Endothelial cell of umbilical vein (primary cell): ENCODE results near the gene SLC39A5. TPM values are rescaled to one million over a fixed set of nuclear protein-coding genes. Genes with fewer than 3 reads are reported as not detected.
A peak's percentile ranks its signal among the peaks of the same experiment; 100 is the strongest.

Experiments used
- BruUV-seq: library from RNA; stranded (reverse); fragments of 400-500 nt; replicated peaks from 2 replicates; lab custom pipeline; 2021; lab: Mats Ljungman, UMichigan
- CTCF ChIA-PET: fragments of 300-600, 350-600 bp; sonication (Branson Sonifier 250); formaldehyde crosslinking; loops from one replicate; lab custom pipeline; 2021; ENCODE audit warnings: antibody characterized with exemption, inconsistent platforms; lab: Charles Lee
- POLR2A ChIA-PET: fragments of 300-600, 350-600 bp; sonication (Branson Sonifier 250); formaldehyde crosslinking; loops from one replicate; lab custom pipeline; 2021; ENCODE audit warnings: antibody characterized with exemption, inconsistent platforms; lab: Charles Lee
- DNase-seq: peaks from one replicate; pipeline ENCODE4 v3.0.0-alpha.2; 2011; ENCODE audit warnings: low read depth, low spot score
- FAIRE-seq: peaks from 2 replicates; lab custom pipeline; 2011; peaks lifted over from hg19 to GRCh38; lab: Jason Lieb, UNC
- H2AFZ ChIP-seq: 2 replicates; pipeline ENCODE4 v1.6.0; 2012; ENCODE audit warnings: low read depth, low read length, control low read depth, inconsistent platforms
- H3K27ac ChIP-seq: 2 replicates; pipeline ENCODE4 v1.5.1; 2011; ENCODE audit warnings: low read depth, mild to moderate bottlenecking, control low read depth, low read length, moderate library complexity; ENCODE audit not compliant: insufficient read depth
- H3K27me3 ChIP-seq, 2 experiments: 2 replicates each; pipeline versions ENCODE4 v1.6.0 to v1.6.1; 2011; ENCODE audit warnings: low read length in 2 of 2, mixed read lengths in 1 of 2; ENCODE audit not compliant: control insufficient read depth in 2 of 2, insufficient read depth in 2 of 2
- H3K36me3 ChIP-seq, 2 experiments: 2 replicates in 1 of 2; 3 replicates in 1 of 2; pipeline ENCODE4 v1.5.1; 2011; ENCODE audit warnings: low read length in 2 of 2, mild to moderate bottlenecking in 1 of 2, moderate library complexity in 1 of 2; ENCODE audit not compliant: control insufficient read depth in 2 of 2, insufficient read depth in 2 of 2; ENCODE audit errors: extremely low read depth in 1 of 2
- H3K4me1 ChIP-seq: 3 replicates; pipeline ENCODE4 v1.5.1; 2011; ENCODE audit warnings: mild to moderate bottlenecking, low read length; ENCODE audit not compliant: control insufficient read depth, insufficient read depth; ENCODE audit errors: extremely low read depth
- H3K4me2 ChIP-seq: 2 replicates; pipeline ENCODE4 v1.6.1; 2011; ENCODE audit warnings: low read length, control low read depth, mixed read lengths; ENCODE audit not compliant: insufficient read depth
- H3K4me3 ChIP-seq, 3 experiments: fragments of 200-600 bp in 1 of 3; sonication (generic), shearing (Covaris generic) in 1 of 3; replicated peaks in 1 of 3; 2 replicates each; pipeline ENCODE4 v1.5.1; 2011 to 2016; ENCODE audit warnings: control low read depth in 3 of 3, low read length in 3 of 3, mild to moderate bottlenecking in 2 of 3, inconsistent platforms in 1 of 3, low read depth in 1 of 3, moderate library complexity in 1 of 3; ENCODE audit not compliant: insufficient read depth in 1 of 3
- H3K79me2 ChIP-seq: 2 replicates; pipeline ENCODE4 v1.6.0; 2012; ENCODE audit warnings: low read length, inconsistent platforms; ENCODE audit not compliant: control insufficient read depth, insufficient read depth
- H3K9ac ChIP-seq: replicated peaks from 2 replicates; pipeline ENCODE3; 2011; ENCODE audit warnings: low read length, control low read depth; ENCODE audit not compliant: insufficient read depth; ENCODE audit errors: extremely low read depth
- H3K9me1 ChIP-seq: replicated peaks from 3 replicates; pipeline ENCODE4 v1.6.0; 2011; ENCODE audit warnings: mild to moderate bottlenecking, low read length; ENCODE audit not compliant: control insufficient read depth, insufficient read depth; ENCODE audit errors: extremely low read depth
- H3K9me3 ChIP-seq: replicated peaks from 2 replicates; pipeline ENCODE4 v1.5.1; 2012; ENCODE audit warnings: low read length, inconsistent platforms; ENCODE audit not compliant: control insufficient read depth, insufficient read depth
- H4K20me1 ChIP-seq: replicated peaks from 2 replicates; pipeline ENCODE3; 2011; ENCODE audit warnings: mild to moderate bottlenecking, low read length; ENCODE audit not compliant: control insufficient read depth, insufficient read depth; ENCODE audit errors: extremely low read depth
- CTCF ChIP-seq, 2 donors: IDR thresholded peaks; 1 replicate in 1 of 2; 2 replicates in 1 of 2; pipeline ENCODE4 v1.5.1; 2011; ENCODE audit warnings: low read length in 2 of 2, mild to moderate bottlenecking in 2 of 2, moderate library complexity in 2 of 2, control low read depth in 1 of 2, inconsistent platforms in 1 of 2, low read depth in 1 of 2; ENCODE audit not compliant: insufficient read depth in 1 of 2; ENCODE audit errors: extremely low read depth in 1 of 2
- EZH2 ChIP-seq: IDR thresholded peaks from 2 replicates; pipeline ENCODE4 v1.6.1; 2012; ENCODE audit warnings: borderline replicate concordance, low read depth, mild to moderate bottlenecking, moderate library complexity, low read length, inconsistent platforms; ENCODE audit not compliant: severe bottlenecking
- FOS ChIP-seq: IDR thresholded peaks from 2 replicates; pipeline ENCODE4 v1.6.1; 2011; ENCODE audit warnings: mild to moderate bottlenecking, low read length, moderate library complexity, borderline replicate concordance; ENCODE audit not compliant: insufficient read depth
- GATA2 ChIP-seq: IDR thresholded peaks from 2 replicates; pipeline ENCODE4 v1.7.0; 2011; ENCODE audit warnings: low read depth, mild to moderate bottlenecking, moderate library complexity, mixed read lengths, low read length; ENCODE audit not compliant: insufficient read length, insufficient read depth
- JUN ChIP-seq: IDR thresholded peaks from 2 replicates; pipeline ENCODE4 v1.6.1; 2011; ENCODE audit warnings: borderline replicate concordance, low read depth; ENCODE audit not compliant: insufficient read length, insufficient read depth
- MAX ChIP-seq: IDR thresholded peaks from 2 replicates; pipeline ENCODE4 v1.6.1; 2011; ENCODE audit not compliant: insufficient read depth, insufficient read length
- MYC ChIP-seq: IDR thresholded peaks from one replicate; pipeline ENCODE4 v1.6.1; 2011; ENCODE audit warnings: mild to moderate bottlenecking, low read depth, low read length
- POLR2A ChIP-seq: IDR thresholded peaks from 2 replicates; pipeline ENCODE4 v1.6.1; 2012; ENCODE audit warnings: low read depth, mild to moderate bottlenecking, control low read depth, low read length
- POLR2AphosphoS5 ChIP-seq: IDR thresholded peaks from 2 replicates; pipeline ENCODE4 v1.6.1; 2012; ENCODE audit warnings: low read depth, mild to moderate bottlenecking, control low read depth, low read length, moderate library complexity; ENCODE audit not compliant: insufficient read depth
- dilution Hi-C: fragments of 300-500 bp; cut with MboI; formaldehyde crosslinking; loops from one replicate; pipeline ENCODE4 v1.15.0; 2019; ENCODE audit warnings: low sequenced_read_pairs; ENCODE audit not compliant: extremely low pct_ligation_motif_present
- intact Hi-C: fragments of 100-400 bp; cut with micrococcal nuclease; formaldehyde crosslinking; loops from one replicate; pipeline ENCODE4 v1.10.0; 2022
- polyA plus RNA-seq, 4 experiments: library from polyadenylated mRNA; depleted of rRNA in 3 of 4; stranded (reverse) in 3 of 4; unstranded in 1 of 4; fragments of >200 nt; gene quantifications; 2 replicates each; pipeline versions ENCODE4 v1.2.1 to v1.2.3, GENCODE V29; 2011 to 2012; ENCODE audit warnings: missing spikeins in 1 of 4
- total RNA-seq: library from RNA; stranded (reverse); gene quantifications from 2 replicates; pipeline ENCODE4 v1.2.3, GENCODE V29; 2021

Gene SLC39A5
- total and polyA plus RNA-seq, 2 donors (not counting 3 experiments of a cell fraction or from before 2014, with no cell fraction given), result 0.10 TPM; not detected in 1

GRCh38 chr12:56220611-56221231 is 9.1 kb upstream of the SLC39A5 start:
- Histone ChIP-seq H3K9me1 (no peaks in the 10 kb centered on the region), H3K9me3 (no peaks in the 10 kb centered on the region), H3K4me3 (peak overlapping the region; percentile 80 to 93 (median 82)), H3K79me2 (peaks cover 27% of the 10 kb centered on the region), H3K36me3 (peaks cover 4 to 5% of the 10 kb centered on the region in 2 experiments), H3K9ac (peak overlapping the region; percentile 94), H4K20me1 (no peaks in the 10 kb centered on the region), H3K4me1 (peaks cover 19% of the 10 kb centered on the region), H3K4me2 (peak overlapping the region; percentile 64), H3K27ac (peak overlapping the region; percentile 95), H2AFZ (no peak overlapping the region), H3K27me3 (no peaks in the 10 kb centered on the region)
- dilution Hi-C loops (no loop called here), intact Hi-C loops (no loop called here)
- no peak for TF ChIP-seq CTCF (IDR thresholded peaks at IDR 0.05; ENCODE audit: extremely low read depth in 1 of 2, insufficient read depth in 1 of 2, low read depth in 1 of 2, low read length in 2 of 2)
- no peak for TF ChIP-seq FOS
- TF ChIP-seq POLR2A, result no peak
- no peak for TF ChIP-seq GATA2
- TF ChIP-seq JUN, result no peak
- no peak for TF ChIP-seq MYC
- TF ChIP-seq POLR2AphosphoS5, result no peak
- no peak for TF ChIP-seq EZH2
- TF ChIP-seq MAX, result no peak
- TSS peak; percentile 57 for BruUV-seq
- FAIRE-seq (peak; percentile 35), DNase-seq (peak; percentile 51)
- ChIA-PET CTCF (interaction anchor here (0.5 to 4.0 kb wide), 10 partner anchors 12 to 1867 kb away, joined by 3 to 75 read pairs (median 14); partner anchors contain the start of gene SMARCC2), POLR2A (interaction anchor here (0.6 to 3.2 kb wide), 7 partner anchors 9 to 32 kb away, joined by 3 to 37 read pairs (median 6); partner anchors contain the start of gene SMARCC2)
